ENCODE results near the gene TNS4. TPM values are rescaled to one million over a fixed set of nuclear protein-coding genes. Genes with fewer than 3 reads are reported as not detected.

Gene TNS4
- total and polyA plus RNA-seq, 12 donors = 0.01 to 0.62 TPM; not detected in 10

DNA sequence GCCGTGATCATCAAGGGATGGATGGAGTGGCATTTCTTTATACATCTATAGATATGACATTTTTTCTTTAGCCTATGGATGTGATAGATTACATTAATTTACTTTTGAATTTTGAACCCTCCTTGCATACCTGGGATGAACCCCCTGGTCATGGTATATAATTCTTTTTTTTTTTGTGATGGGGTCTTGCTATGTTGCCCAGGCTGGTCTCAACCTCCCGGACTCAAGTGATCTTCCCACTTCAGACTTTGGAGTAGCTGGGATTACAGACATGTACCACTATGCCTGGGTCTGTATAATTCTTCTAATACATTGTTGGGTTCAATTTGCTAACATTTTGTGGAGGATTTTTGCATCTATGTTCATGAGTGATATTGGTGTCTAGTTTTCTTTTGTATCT is 1.7 kb upstream of the TNS4 start:
- TF ChIP-seq, protein P1, sequence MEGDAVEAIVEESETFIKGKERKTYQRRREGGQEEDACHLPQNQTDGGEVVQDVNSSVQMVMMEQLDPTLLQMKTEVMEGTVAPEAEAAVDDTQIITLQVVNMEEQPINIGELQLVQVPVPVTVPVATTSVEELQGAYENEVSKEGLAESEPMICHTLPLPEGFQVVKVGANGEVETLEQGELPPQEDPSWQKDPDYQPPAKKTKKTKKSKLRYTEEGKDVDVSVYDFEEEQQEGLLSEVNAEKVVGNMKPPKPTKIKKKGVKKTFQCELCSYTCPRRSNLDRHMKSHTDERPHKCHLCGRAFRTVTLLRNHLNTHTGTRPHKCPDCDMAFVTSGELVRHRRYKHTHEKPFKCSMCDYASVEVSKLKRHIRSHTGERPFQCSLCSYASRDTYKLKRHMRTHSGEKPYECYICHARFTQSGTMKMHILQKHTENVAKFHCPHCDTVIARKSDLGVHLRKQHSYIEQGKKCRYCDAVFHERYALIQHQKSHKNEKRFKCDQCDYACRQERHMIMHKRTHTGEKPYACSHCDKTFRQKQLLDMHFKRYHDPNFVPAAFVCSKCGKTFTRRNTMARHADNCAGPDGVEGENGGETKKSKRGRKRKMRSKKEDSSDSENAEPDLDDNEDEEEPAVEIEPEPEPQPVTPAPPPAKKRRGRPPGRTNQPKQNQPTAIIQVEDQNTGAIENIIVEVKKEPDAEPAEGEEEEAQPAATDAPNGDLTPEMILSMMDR (IDR thresholded peaks at IDR 0.05) = no peak
- DNase-seq = no peak
- peaks cover 0 to 12% (median 0%) of the 10 kb centered on the region in 11 donors for H3K9me3 ChIP-seq
- 98 to 99% methylated on average over 2 of the region's 2 CpGs for WGBS, 2 donors
- H3K27me3 ChIP-seq = peaks cover 0 to 13% (median 0%) of the 10 kb centered on the region in 7 donors
- intact Hi-C loops (cut with DNase I) = no loop called here
- H3K36me3 ChIP-seq = no peaks in the 10 kb centered on the region
- no peak overlapping the region for H3K27ac ChIP-seq
- H3K4me1 ChIP-seq = peaks cover 10 to 27% (median 18%) of the 10 kb centered on the region in 9 donors
- no peak for ATAC-seq
- no peak overlapping the region for H3K4me3 ChIP-seq

DNA sequence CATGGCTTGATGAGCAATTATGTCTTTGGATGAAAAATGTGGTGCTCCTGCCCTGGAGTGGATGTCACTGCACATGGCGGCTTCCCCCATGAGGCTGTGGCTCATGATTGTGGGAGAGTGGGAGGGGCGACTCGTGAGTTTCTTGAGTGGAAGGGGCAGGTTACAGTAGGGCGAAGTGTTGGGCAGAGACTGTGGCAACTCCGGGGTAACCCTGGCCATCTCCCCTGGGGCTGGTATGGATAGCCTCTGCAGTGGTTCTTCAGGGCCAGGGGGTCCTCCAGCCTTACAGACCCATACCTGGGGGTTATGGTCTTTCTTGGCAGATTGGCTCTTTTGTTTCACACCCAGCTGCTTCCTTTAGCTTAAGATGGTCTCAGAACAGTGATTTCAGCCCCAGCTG is 1.3 kb upstream of the TNS4 start:
- H3K9me3 ChIP-seq = peaks cover 0 to 12% (median 0%) of the 10 kb centered on the region in 11 donors
- WGBS, 2 donors = 97% methylated on average over 5 of the region's 5 CpGs
- TF ChIP-seq, protein P1 (IDR thresholded peaks at IDR 0.05) = no peak
- DNase-seq (no peak), ATAC-seq (no peak)
- H3K36me3 ChIP-seq = no peaks in the 10 kb centered on the region
- no peak overlapping the region for H3K27ac ChIP-seq
- peaks cover 0 to 13% (median 0%) of the 10 kb centered on the region in 7 donors for H3K27me3 ChIP-seq
- intact Hi-C loops (cut with DNase I) = no loop called here
- peaks cover 10 to 29% (median 19%) of the 10 kb centered on the region in 9 donors for H3K4me1 ChIP-seq
- no peak overlapping the region for H3K4me3 ChIP-seq

DNA sequence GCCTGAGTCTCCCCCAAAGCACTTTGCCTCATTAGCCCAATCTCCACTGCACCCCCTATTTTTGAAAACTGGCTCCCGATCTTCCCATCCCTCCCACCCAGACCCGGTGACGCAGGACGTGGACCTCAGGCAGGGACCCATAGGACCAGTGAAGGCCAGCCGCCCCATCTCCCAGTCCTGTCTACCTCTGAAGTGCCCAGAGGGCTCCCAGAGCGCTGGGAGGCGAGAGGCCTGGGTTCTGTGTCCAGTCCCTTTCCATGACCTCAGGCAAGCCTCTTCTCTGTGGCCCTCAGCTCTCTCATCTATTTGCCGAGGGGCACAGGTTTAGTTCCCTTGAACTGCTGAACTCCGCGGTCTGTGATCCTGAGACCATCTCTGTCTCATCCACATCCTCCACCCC is 714 bp downstream of the TNS4 start:
- 93 to 96% methylated on average over 10 of the region's 10 CpGs for WGBS, 2 donors
- intact Hi-C loops (cut with DNase I) = no loop called here
- no peak overlapping the region for H3K4me3 ChIP-seq
- peaks cover 0 to 12% (median 0%) of the 10 kb centered on the region in 11 donors for H3K9me3 ChIP-seq
- DNase-seq (no peak), ATAC-seq (no peak)
- peaks cover 0 to 13% (median 0%) of the 10 kb centered on the region in 7 donors for H3K27me3 ChIP-seq
- H3K4me1 ChIP-seq = peaks cover 10 to 29% (median 19%) of the 10 kb centered on the region in 9 donors
- H3K36me3 ChIP-seq = no peaks in the 10 kb centered on the region
- H3K27ac ChIP-seq = no peak overlapping the region
- TF ChIP-seq, protein P1 (IDR thresholded peaks at IDR 0.05) = no peak

DNA sequence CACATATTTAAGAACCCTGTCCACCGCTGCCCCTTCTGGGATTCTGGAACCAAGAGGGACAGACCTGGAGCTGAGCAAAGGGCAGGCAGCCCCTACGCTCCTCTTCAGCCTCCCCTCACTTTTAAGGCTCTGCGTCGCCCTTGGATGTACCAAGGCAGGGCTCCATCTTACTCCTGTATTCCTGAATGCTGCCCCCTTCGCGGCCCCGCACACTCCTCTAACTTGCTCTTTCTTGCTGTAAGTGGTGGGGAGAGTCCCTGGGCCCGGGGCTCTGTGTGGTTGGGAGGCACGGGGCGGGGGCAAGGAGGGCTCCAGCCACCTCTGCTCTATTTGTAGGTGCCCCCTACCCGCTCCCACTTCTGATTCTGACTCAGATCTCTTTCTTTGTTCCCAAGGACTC is 1.2 kb downstream of the TNS4 start:
- TF ChIP-seq, protein P1 (IDR thresholded peaks at IDR 0.05) = no peak
- no peak for DNase-seq
- Histone ChIP-seq H3K27me3 (peaks cover 0 to 13% (median 0%) of the 10 kb centered on the region in 7 donors), H3K9me3 (peaks cover 0 to 12% (median 0%) of the 10 kb centered on the region in 11 donors), H3K27ac (peak overlapping the region in 5 of 10 donors; percentile 31 to 74 (median 52)), H3K36me3 (no peaks in the 10 kb centered on the region), H3K4me1 (peaks cover 10 to 29% (median 19%) of the 10 kb centered on the region in 9 donors), H3K4me3 (no peak overlapping the region)
- intact Hi-C loops (cut with DNase I) = no loop called here
- WGBS, 2 donors = 88 to 89% methylated on average over 11 of the region's 11 CpGs
- peak in 1 of 8 donors; percentile 33 for ATAC-seq
